ENCODE results near the gene NAT9. TPM values are rescaled to one million over a fixed set of nuclear protein-coding genes. Genes with fewer than 3 reads are reported as not detected.

Gene NAT9
- total RNA-seq, 1 donor from 2014 or later = 83.7 TPM

- TF ChIP-seq CTCF (IDR thresholded peaks at IDR 0.05; ENCODE audit: unreplicated experiment) = no peak
- H3K27me3 Mint-ChIP-seq (ENCODE audit: low read depth) = no peaks in the 10 kb centered on the region
- peaks cover 41% of the 10 kb centered on the region for H3K4me1 Mint-ChIP-seq
- no peaks in the 10 kb centered on the region for H3K9me3 Mint-ChIP-seq
- peak overlapping the region; percentile 94 for H3K27ac Mint-ChIP-seq
- peaks cover 7% of the 10 kb centered on the region for H3K36me3 Mint-ChIP-seq
- no peak for DNase-seq (ENCODE audit: low spot score in 2 of 2, unreplicated experiment in 2 of 2)
- H3K4me3 Mint-ChIP-seq = peak overlapping the region; percentile 85
These were observed 619 bp downstream of the NAT9 start for GRCh38 chr17:74775409-74776043.

GRCh38 chr17:74773871-74774286 lies 2.3 kb downstream of the NAT9 start:
- Mint-ChIP-seq H3K36me3 (peaks cover 9% of the 10 kb centered on the region), H3K4me3 (peak overlapping the region; percentile 56), H3K27ac (peak overlapping the region; percentile 90), H3K4me1 (peaks cover 37% of the 10 kb centered on the region), H3K27me3 (ENCODE audit: low read depth) (no peaks in the 10 kb centered on the region), H3K9me3 (no peaks in the 10 kb centered on the region)
- no peak for DNase-seq (ENCODE audit: low spot score in 2 of 2, unreplicated experiment in 2 of 2)
- no peak for TF ChIP-seq CTCF (IDR thresholded peaks at IDR 0.05; ENCODE audit: unreplicated experiment)

- no peak for DNase-seq (ENCODE audit: low spot score in 2 of 2, unreplicated experiment in 2 of 2)
- H3K4me3 Mint-ChIP-seq = no peak overlapping the region
- no peaks in the 10 kb centered on the region for H3K9me3 Mint-ChIP-seq
- H3K4me1 Mint-ChIP-seq = peaks cover 36% of the 10 kb centered on the region
- peak overlapping the region; percentile 90 for H3K27ac Mint-ChIP-seq
- H3K36me3 Mint-ChIP-seq = peaks cover 13% of the 10 kb centered on the region
- no peaks in the 10 kb centered on the region for H3K27me3 Mint-ChIP-seq (ENCODE audit: low read depth)
- no peak for TF ChIP-seq CTCF (IDR thresholded peaks at IDR 0.05; ENCODE audit: unreplicated experiment)
These were observed 2.7 kb downstream of the NAT9 start for GRCh38 chr17:74773414-74773813.

GRCh38 chr17:74772053-74772452 lies 4.1 kb downstream of the NAT9 start:
- no peak overlapping the region for H3K4me3 Mint-ChIP-seq
- peaks cover 15% of the 10 kb centered on the region for H3K36me3 Mint-ChIP-seq
- no peak overlapping the region for H3K27ac Mint-ChIP-seq
- H3K4me1 Mint-ChIP-seq = peaks cover 30% of the 10 kb centered on the region
- H3K27me3 Mint-ChIP-seq (ENCODE audit: low read depth) = no peaks in the 10 kb centered on the region
- no peaks in the 10 kb centered on the region for H3K9me3 Mint-ChIP-seq
- DNase-seq (ENCODE audit: low spot score in 2 of 2, unreplicated experiment in 2 of 2) = no peak
- TF ChIP-seq CTCF (IDR thresholded peaks at IDR 0.05; ENCODE audit: unreplicated experiment) = no peak

- H3K27me3 Mint-ChIP-seq (ENCODE audit: low read depth) = no peaks in the 10 kb centered on the region
- no peak for TF ChIP-seq CTCF (IDR thresholded peaks at IDR 0.05; ENCODE audit: unreplicated experiment)
- H3K9me3 Mint-ChIP-seq = no peaks in the 10 kb centered on the region
- H3K36me3 Mint-ChIP-seq = peaks cover 15% of the 10 kb centered on the region
- DNase-seq (ENCODE audit: low spot score in 2 of 2, unreplicated experiment in 2 of 2) = no peak
- H3K4me3 Mint-ChIP-seq = no peak overlapping the region
- no peak overlapping the region for H3K27ac Mint-ChIP-seq
- peaks cover 25% of the 10 kb centered on the region for H3K4me1 Mint-ChIP-seq
These were observed 4.7 kb downstream of the NAT9 start for GRCh38 chr17:74771319-74771914.
